ENCODE results near the gene MAP3K14.
"Not testable (repeated sequence)": the region's sequence is repeated elsewhere in the genome, so short reads cannot be mapped to it uniquely, and the experiment has no call there.

MAP3K14 gene

GRCh38 chr17:45314741-45315647, 1.8 kb downstream of the MAP3K14 start:
- no peak for DNase-seq

- no peak for DNase-seq
Measured at GRCh38 chr17:45313996-45314740, 2.7 kb downstream of the MAP3K14 start.

DNA sequence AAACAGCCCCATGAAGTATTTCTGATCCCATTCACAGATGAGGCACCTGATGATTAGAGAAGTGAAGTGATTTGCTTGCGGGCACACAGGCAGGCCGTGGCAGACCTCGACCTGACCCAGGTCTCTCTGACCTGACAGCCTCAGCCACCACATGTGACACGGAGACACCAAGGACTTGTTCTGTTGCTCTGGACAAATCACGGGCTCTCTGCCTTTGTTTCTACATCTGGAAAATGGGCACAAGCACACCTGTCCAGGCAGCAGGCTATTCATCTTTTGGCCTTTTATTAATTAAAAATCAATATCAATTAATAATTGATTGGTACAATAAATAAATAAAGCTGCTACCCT, 3.4 kb downstream of the MAP3K14 start:
- no peak for DNase-seq

DNA sequence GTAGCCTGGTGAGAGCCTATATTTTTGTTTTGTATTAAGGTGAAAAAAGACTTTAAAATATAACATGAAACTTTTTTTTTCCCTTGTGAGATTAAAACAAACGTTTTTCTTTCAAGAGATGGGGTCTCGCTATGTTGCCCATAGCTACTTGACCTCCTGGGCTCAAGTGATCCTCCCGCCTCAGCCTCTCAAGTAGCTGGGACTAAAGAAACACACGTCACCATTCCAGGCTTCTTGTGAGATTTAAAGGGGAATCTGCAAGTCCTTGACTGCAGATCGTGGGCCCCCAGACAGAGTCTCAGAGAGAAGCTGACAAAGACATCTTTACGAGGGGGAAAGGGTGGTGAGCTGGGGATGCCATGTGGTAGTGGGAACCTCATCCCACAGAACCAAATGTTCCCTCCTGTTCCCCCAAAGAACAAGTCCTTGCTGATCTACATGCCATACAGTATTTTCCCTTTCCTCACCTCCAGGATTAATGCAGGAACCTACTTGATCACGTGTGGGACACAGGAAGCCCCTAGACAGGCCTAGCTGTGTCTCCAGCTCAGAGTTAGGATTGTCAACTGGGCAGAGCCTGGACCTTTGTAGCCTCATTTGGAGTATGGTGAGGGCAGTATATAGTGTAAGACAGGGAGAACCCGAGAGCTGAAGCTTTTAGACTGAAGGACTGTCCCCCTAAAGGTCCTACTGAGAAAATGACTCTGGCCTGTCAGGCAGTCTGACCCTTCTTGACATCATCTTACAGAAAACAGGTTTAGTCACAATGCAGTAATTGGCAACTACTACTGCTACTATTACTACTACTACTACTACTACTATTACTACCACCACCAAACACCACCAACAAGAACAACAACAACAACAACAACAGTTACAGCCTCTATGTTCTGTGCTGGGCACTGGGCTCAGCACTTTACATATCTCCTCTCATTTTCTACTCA, 4.1 kb downstream of the MAP3K14 start:
- no peak for DNase-seq

- peak; percentile 53 for DNase-seq
Measured at GRCh38 chr17:45311760-45312476, 4.9 kb downstream of the MAP3K14 start.

DNA sequence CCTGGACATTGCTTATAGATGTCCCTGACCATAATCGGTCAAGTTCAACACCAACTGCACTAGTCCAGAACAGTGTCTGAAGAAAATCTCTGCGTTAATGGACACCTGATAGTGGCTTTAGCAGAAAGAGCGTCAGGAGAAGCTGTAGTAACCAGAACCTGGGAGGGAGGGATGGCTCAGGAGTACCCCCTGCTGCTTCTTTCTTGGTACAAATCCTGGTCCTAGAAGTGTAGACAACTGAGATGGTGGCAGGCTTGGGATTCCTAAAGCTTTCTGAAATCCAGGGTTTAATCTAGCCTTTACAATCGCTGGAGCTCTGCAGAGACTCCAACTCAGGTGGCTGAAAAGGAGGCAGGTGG, 5.4 kb downstream of the MAP3K14 start:
- DNase-seq, result no peak

- DNase-seq, result no peak
Measured at GRCh38 chr17:45310380-45311324, 6.2 kb downstream of the MAP3K14 start.

GRCh38 chr17:45309400-45309799, 7.4 kb downstream of the MAP3K14 start:
- DNase-seq, result no peak

DNA sequence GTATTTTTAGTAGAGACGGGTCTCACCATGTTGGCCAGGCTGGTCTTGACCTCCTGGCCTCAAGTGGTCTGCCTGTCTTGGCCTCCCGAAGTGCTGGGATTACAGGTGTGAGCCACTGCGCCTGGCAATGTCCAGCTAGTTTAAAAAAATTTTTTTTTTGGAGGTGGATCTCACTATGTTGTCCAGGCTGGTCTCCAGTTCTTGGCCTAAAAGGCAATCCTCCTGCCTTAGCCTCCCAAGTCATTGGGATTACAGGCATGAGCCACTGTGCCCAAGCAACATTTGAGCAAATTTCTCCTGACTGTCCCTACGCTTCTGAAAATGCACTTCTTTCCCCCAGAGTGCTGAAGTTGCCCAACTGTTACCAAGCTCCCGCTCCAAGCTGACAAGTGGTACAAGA, 8.0 kb downstream of the MAP3K14 start:
- DNase-seq, result no peak

GRCh38 chr17:45308016-45308365, 8.8 kb downstream of the MAP3K14 start:
- DNase-seq, result no peak

GRCh38 chr17:45307290-45308015, 9.4 kb downstream of the MAP3K14 start:
- no peak for DNase-seq

DNA sequence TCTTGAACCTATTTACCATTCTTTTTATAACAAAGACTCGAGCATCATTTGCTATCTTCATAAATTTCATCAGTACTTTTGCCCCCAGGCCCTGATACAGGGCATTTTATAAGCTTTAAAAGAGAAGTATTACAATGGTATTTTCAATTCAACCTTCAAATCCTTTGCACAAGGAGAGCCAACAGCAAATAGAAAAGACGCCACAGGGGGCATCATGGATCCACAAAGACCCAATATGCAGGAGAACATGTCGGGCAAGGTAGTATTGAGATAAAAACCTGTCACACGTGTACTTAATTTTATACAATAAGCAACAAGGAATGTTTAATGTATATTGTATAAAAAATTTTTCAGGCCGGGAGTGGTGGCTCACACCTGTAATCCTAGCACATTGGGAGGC, 10.2 kb downstream of the MAP3K14 start:
- no peak for DNase-seq

DNA sequence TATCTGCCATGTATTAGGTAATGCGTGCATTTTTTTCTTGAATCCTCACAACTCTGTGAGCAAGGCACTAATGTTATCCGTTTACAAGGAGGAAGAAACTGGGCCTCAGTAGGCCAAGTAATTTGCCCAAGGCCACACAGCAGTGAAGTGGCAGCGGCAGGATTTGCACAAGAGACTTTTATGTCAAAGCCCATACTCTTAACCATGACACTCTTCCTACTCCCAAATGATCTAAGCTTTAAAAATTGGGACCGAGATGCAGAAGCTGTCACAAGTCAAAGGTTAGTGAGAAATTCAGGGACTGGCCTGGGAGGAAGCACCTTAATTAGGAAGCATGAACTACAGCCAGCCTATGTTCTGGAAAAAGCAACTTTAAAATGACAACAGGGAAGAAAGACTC, 10.7 kb downstream of the MAP3K14 start:
- no peak for DNase-seq

GRCh38 chr17:45305530-45306087, 11.2 kb downstream of the MAP3K14 start:
- no peak for DNase-seq

- DNase-seq, result no peak
Measured at GRCh38 chr17:45302649-45303173, 14.1 kb downstream of the MAP3K14 start.

DNA sequence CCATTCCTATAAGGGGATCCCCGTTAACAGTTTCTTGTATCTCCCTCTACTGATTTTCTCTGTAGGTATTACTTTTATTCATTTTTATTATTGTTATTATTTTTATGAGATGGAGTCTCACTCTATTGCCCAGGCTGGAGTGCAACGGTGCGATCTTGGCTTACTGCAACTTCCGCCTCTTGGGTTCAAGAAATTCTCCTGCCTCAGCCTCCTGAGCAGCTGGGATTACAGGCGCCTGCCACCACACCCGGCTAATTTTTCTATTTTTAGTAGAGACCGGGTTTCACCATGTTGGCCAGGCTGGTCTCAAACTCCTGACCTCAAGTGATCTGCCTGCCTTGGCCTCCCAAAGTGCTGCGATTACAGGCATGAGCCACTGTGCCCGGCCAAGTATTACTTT, 14.6 kb downstream of the MAP3K14 start:
- not testable (repeated sequence) for DNase-seq

DNA sequence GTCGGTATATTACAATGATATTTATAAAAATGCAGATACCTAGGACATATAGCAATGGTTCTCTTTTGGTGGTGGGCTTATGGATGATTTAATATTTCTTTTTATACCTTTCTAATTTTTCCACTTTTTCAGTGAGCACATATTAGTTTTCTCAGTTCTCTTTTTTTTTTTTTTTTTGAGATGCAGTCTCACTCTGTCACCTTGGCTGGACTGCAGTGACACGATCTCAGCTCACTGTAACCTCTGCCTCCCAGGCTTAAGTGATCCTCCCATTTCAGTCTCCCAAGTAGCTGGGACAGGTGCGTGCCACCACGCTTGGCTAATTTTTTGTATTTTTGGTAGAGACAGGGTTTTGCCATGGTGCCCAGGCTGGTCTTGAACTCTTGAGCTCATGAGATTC, 15.1 kb downstream of the MAP3K14 start:
- no peak for DNase-seq

DNA sequence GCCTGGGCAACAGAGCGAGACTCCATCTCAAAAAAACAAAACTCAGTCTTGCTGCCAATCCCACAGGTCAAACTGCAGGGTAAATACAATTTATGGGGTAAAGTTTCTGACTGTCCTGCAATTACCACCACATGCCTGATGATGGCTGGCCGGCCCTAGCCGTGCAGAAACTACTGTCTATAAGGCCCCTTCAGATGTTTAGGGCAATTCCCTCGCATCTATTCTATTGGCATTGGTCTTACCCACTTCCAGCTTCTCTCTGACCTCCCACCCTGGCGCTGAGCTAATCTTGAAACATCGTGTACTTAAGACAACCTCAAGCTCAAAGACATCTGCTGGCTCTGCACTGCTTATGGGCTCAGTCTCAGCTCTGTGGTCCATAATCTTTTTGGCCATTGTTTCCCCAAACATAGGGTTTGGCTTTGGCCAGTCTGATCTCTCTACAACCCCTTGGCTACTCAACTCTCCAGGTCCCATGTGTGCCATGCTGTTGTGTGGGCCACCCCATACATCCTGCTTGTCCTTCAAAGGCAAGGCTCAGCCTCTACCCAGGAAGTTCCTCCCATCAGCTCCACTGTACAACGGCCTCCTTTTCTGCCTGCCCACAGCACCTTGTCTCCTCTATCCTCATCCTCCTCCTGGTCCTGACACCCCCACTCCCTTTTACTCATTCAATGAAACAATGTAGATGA, 16.6 kb downstream of the MAP3K14 start:
- no peak for DNase-seq

DNA sequence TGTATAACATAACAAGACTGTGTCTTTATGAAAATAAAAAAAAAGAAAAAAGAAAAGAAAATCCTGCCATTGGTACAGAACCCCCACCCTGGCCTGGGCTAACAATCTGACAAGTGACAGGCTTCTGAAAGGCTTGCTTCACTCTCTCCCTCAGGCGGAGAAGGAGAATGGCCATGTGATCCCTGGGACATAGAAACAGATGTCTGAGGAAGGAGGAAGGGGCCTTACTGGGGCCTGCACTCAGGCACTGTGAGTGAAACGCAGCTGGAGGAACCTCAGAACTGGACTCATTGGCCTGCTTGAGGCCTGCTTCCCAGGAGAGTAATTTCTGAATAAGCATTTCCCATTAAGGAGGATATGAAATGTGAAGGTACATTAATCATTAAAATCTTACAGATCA, 17.5 kb downstream of the MAP3K14 start:
- DNase-seq, result no peak

Measured in effector CD4-positive, alpha-beta T cell (primary cell).